ENCODE data around the gene KLF6. TPM values are rescaled to one million over a fixed set of nuclear protein-coding genes. Genes with fewer than 3 reads are reported as not detected.

The KLF6 gene
- total and polyA plus RNA-seq, 9 of the 15 experiments (the other 6 are each of a cell fraction or from before 2014, with no cell fraction given) = 3.2 to 23.9 (median 8.0) TPM

DNA sequence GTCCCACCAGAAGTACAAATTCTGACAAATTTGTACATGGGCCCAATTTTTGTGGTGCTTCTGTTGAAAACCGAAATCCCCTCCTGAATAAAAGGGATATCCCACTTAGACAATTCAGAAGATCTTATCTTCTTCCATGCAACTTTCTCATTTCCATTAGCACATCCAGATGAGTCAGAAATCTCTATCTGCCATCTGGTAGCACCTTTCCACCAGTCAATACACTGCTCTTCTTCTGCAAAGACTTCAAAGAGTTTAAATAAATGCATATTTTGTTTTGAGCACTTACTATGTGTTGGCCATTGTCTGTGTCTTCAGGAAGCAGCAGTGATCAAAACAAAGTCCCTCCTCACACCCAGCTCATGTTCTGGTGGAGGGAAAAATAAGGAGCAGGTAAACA lies 12.7 kb upstream of the KLF6 start:
- no peaks in the 10 kb centered on the region for H3K36me3 ChIP-seq (ENCODE audit: control insufficient read depth, insufficient read depth, low read length)
- CTCF ChIA-PET (ENCODE audit: low intra/inter-chr PET ratio) = no interaction called here
- TF ChIP-seq TCF3 (CRISPR knock-in tag; IDR thresholded peaks at IDR 0.05) = 0 out of 2 replicates have a peak, but pooled peaks have one; percentile 6
- TF ChIP-seq CBFA2T3 (IDR thresholded peaks at IDR 0.05) = 0 out of 2 replicates have a peak, but pooled peaks have one; percentile 28
- TF ChIP-seq, protein P1, sequence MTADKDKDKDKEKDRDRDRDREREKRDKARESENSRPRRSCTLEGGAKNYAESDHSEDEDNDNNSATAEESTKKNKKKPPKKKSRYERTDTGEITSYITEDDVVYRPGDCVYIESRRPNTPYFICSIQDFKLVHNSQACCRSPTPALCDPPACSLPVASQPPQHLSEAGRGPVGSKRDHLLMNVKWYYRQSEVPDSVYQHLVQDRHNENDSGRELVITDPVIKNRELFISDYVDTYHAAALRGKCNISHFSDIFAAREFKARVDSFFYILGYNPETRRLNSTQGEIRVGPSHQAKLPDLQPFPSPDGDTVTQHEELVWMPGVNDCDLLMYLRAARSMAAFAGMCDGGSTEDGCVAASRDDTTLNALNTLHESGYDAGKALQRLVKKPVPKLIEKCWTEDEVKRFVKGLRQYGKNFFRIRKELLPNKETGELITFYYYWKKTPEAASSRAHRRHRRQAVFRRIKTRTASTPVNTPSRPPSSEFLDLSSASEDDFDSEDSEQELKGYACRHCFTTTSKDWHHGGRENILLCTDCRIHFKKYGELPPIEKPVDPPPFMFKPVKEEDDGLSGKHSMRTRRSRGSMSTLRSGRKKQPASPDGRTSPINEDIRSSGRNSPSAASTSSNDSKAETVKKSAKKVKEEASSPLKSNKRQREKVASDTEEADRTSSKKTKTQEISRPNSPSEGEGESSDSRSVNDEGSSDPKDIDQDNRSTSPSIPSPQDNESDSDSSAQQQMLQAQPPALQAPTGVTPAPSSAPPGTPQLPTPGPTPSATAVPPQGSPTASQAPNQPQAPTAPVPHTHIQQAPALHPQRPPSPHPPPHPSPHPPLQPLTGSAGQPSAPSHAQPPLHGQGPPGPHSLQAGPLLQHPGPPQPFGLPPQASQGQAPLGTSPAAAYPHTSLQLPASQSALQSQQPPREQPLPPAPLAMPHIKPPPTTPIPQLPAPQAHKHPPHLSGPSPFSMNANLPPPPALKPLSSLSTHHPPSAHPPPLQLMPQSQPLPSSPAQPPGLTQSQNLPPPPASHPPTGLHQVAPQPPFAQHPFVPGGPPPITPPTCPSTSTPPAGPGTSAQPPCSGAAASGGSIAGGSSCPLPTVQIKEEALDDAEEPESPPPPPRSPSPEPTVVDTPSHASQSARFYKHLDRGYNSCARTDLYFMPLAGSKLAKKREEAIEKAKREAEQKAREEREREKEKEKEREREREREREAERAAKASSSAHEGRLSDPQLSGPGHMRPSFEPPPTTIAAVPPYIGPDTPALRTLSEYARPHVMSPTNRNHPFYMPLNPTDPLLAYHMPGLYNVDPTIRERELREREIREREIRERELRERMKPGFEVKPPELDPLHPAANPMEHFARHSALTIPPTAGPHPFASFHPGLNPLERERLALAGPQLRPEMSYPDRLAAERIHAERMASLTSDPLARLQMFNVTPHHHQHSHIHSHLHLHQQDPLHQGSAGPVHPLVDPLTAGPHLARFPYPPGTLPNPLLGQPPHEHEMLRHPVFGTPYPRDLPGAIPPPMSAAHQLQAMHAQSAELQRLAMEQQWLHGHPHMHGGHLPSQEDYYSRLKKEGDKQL (CRISPR knock-in tag; IDR thresholded peaks at IDR 0.05; ENCODE audit: borderline replicate concordance) = no peak
- peak; percentile 22; the same call in 1 of the 2 replicates for TF ChIP-seq LEF1 (IDR thresholded peaks at IDR 0.05)
- peak; percentile 78 for TF ChIP-seq FOSL1 (tag; conservative IDR thresholded peaks at IDR 0.05)
- TF ChIP-seq TAL1 (IDR thresholded peaks at IDR 0.05) = peak; percentile 30; the same call in 1 of the 2 replicates
- peak; percentile 62; the same call in 1 of the 2 replicates for TF ChIP-seq SMARCE1 (IDR thresholded peaks at IDR 0.05)
- peak; percentile 73 for TF ChIP-seq ARID1B (IDR thresholded peaks at IDR 0.05)
- TF ChIP-seq, protein P2, sequence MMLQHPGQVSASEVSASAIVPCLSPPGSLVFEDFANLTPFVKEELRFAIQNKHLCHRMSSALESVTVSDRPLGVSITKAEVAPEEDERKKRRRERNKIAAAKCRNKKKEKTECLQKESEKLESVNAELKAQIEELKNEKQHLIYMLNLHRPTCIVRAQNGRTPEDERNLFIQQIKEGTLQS (IDR thresholded peaks at IDR 0.05) = peak; percentile 48
- TF ChIP-seq, protein P2 (CRISPR knock-in tag; conservative IDR thresholded peaks at IDR 0.05) = no peak
- peak; percentile 68; the same call in 1 of the 2 replicates for TF ChIP-seq JUND (IDR thresholded peaks at IDR 0.05; ENCODE audit: borderline replicate concordance, low read depth, low read length)
- TF ChIP-seq JUND (tag; IDR thresholded peaks at IDR 0.05; ENCODE audit: borderline replicate concordance, low read depth, low read length) = no peak; the same call in 2 of the 3 replicates
- TF ChIP-seq SMARCA4 (IDR thresholded peaks at IDR 0.05) = peak; percentile 64
- TF ChIP-seq DPF2 (IDR thresholded peaks at IDR 0.05) = peak; percentile 55
- no peak for TF ChIP-seq SIX5 (IDR thresholded peaks at IDR 0.05; ENCODE audit: borderline replicate concordance in 1 of 2, insufficient read depth in 1 of 2, low read depth in 1 of 2, low read length in 2 of 2)
- TF ChIP-seq JUN (IDR thresholded peaks at IDR 0.05; ENCODE audit: borderline replicate concordance, low read depth, low read length) = peak; percentile 61; the same call in 1 of the 2 replicates
- no peak for TF ChIP-seq JUN (CRISPR knock-in tag; IDR thresholded peaks at IDR 0.05; ENCODE audit: borderline replicate concordance)
- TF ChIP-seq TRIM24 (IDR thresholded peaks at IDR 0.05) = peak; percentile 21 to 52; a peak in 2 of 4 replicates
- no peak for TF ChIP-seq NCOA2 (IDR thresholded peaks at IDR 0.05; ENCODE audit: partially characterized antibody in 2 of 2)
- H3K4me3 ChIP-seq = no peak overlapping the region
- H3K27me3 ChIP-seq (ENCODE audit: control insufficient read depth in 2 of 2, insufficient read depth in 2 of 2, low read length in 2 of 2) = no peaks in the 10 kb centered on the region
- intact Hi-C loops (cut with micrococcal nuclease) = no loop called here
- H3K9me3 ChIP-seq (replicated peaks; ENCODE audit: control insufficient read depth, insufficient read depth, low read depth, low read length) = no peaks in the 10 kb centered on the region
- WGBS (ENCODE audit: insufficient coverage, low coverage, missing lambda C conversion rate) = 30% methylated on average over 1 of the region's 1 CpG
- POLR2A ChIA-PET = interaction anchor here (0.6 to 4.4 kb wide), 2 partner anchors 12 to 14 kb away, joined by 3 to 33 read pairs; partner anchors contain the start of gene KLF6
- H3K4me1 ChIP-seq (replicated peaks in 1 of 2; ENCODE audit: control insufficient read depth in 2 of 2, insufficient read depth in 2 of 2, low read length in 2 of 2) = peaks cover 5 to 10% of the 10 kb centered on the region in 2 experiments
- no peaks in the 10 kb centered on the region for H3K79me2 ChIP-seq (ENCODE audit: control insufficient read depth, insufficient read depth, low read length)
- H3K4me2 ChIP-seq (ENCODE audit: insufficient read depth, low read length) = no peak overlapping the region
- peaks cover 6% of the 10 kb centered on the region for H3K9me1 ChIP-seq (ENCODE audit: control insufficient read depth, insufficient read depth, low read length)
- no peaks in the 10 kb centered on the region for H4K20me1 ChIP-seq (replicated peaks; ENCODE audit: control insufficient read depth, insufficient read depth, low read length)
- ATAC-seq (no peak), DNase-seq (ENCODE audit: extremely low read depth in 1 of 4, low spot score in 3 of 4) (no peak), FAIRE-seq (no peak)
- 0 out of 2 replicates have a peak overlapping the region, but pooled peaks have one; percentile 2 for H2AFZ ChIP-seq (ENCODE audit: low read depth, low read length)
- BruUV-seq (replicated peaks) = no TSS peak
- H3K27ac ChIP-seq (ENCODE audit: extremely low read depth, low read depth, low read length) = no peak overlapping the region
- in situ Hi-C loops (cut with MboI) = no loop called here
- H3K9ac ChIP-seq (ENCODE audit: insufficient read depth in 1 of 2, low read depth in 2 of 2, low read length in 2 of 2) = no peak overlapping the region

Data from K562 (cell line).